ENCODE data around the gene KRT83.
"Not testable (repeated sequence)": the region's sequence is repeated elsewhere in the genome, so short reads cannot be mapped to it uniquely, and the experiment has no call there.

The KRT83 gene

GRCh38 chr12:52332381-52332780, 11.2 kb upstream of the KRT83 start:
- DNase-seq (ENCODE audit: low read depth, low spot score): no peak

GRCh38 chr12:52331833-52332232, 10.6 kb upstream of the KRT83 start:
- no peak for DNase-seq (ENCODE audit: low read depth, low spot score)

- no peak for DNase-seq (ENCODE audit: low read depth, low spot score)
These were observed 9.8 kb upstream of the KRT83 start for GRCh38 chr12:52331039-52331438.

- DNase-seq (ENCODE audit: low read depth, low spot score): no peak
These were observed 6.8 kb upstream of the KRT83 start for GRCh38 chr12:52327830-52328500.

- peak; percentile 60 for DNase-seq (ENCODE audit: low read depth, low spot score)
These were observed 6.0 kb upstream of the KRT83 start for GRCh38 chr12:52327052-52327829.

GRCh38 chr12:52324153-52324444, 2.9 kb upstream of the KRT83 start:
- no peak for DNase-seq (ENCODE audit: low read depth, low spot score)

- no peak for DNase-seq (ENCODE audit: low read depth, low spot score)
These were observed 2.4 kb upstream of the KRT83 start for GRCh38 chr12:52323416-52324152.

- DNase-seq (ENCODE audit: low read depth, low spot score): no peak
These were observed 1.8 kb upstream of the KRT83 start for GRCh38 chr12:52323001-52323400.

- DNase-seq (ENCODE audit: low read depth, low spot score): no peak
These were observed 871 bp upstream of the KRT83 start for GRCh38 chr12:52322069-52322468.

GRCh38 chr12:52321418-52321817, 220 bp upstream of the KRT83 start:
- DNase-seq (ENCODE audit: low read depth, low spot score): no peak

- DNase-seq (ENCODE audit: low read depth, low spot score): no peak
These were observed 2.1 kb downstream of the KRT83 start for GRCh38 chr12:52319097-52319496.

- no peak for DNase-seq (ENCODE audit: low read depth, low spot score)
These were observed 2.8 kb downstream of the KRT83 start for GRCh38 chr12:52318241-52318990.

- no peak for DNase-seq (ENCODE audit: low read depth, low spot score)
These were observed 3.6 kb downstream of the KRT83 start for GRCh38 chr12:52317468-52318052.

- DNase-seq (ENCODE audit: low read depth, low spot score): no peak
These were observed 4.5 kb downstream of the KRT83 start for GRCh38 chr12:52316701-52317100.

- DNase-seq (ENCODE audit: low read depth, low spot score): no peak
These were observed 4.9 kb downstream of the KRT83 start for GRCh38 chr12:52316290-52316689.

- DNase-seq (ENCODE audit: low read depth, low spot score): not testable (repeated sequence)
These were observed 5.5 kb downstream of the KRT83 start for GRCh38 chr12:52315721-52316120.

- DNase-seq (ENCODE audit: low read depth, low spot score): no peak
These were observed 6.7 kb downstream of the KRT83 start for GRCh38 chr12:52314511-52314910.

- DNase-seq (ENCODE audit: low read depth, low spot score): no peak
These were observed 7.3 kb downstream of the KRT83 start for GRCh38 chr12:52313926-52314325.

- no peak for DNase-seq (ENCODE audit: low read depth, low spot score)
These were observed 7.7 kb downstream of the KRT83 start for GRCh38 chr12:52313461-52313860.

- no peak for DNase-seq (ENCODE audit: low read depth, low spot score)
These were observed 9.1 kb downstream of the KRT83 start for GRCh38 chr12:52312086-52312485.

- no peak for DNase-seq (ENCODE audit: low read depth, low spot score)
These were observed 9.9 kb downstream of the KRT83 start for GRCh38 chr12:52311285-52311648.

Data from activated CD4-positive, CD25-positive, alpha-beta regulatory T cell treated with anti-CD3 and anti-CD28 coated beads, Interleukin-2, amount 50 U/mL, for 16 hours (primary cell).